Inflammatory macrophage (primary cell): ENCODE results near the gene GPC5.

ENCODE experiments used
- DNase-seq, 2 donors: peaks; one replicate each; pipeline ENCODE4 v3.0.0-alpha.2; 2020 to 2022

Gene GPC5

DNA sequence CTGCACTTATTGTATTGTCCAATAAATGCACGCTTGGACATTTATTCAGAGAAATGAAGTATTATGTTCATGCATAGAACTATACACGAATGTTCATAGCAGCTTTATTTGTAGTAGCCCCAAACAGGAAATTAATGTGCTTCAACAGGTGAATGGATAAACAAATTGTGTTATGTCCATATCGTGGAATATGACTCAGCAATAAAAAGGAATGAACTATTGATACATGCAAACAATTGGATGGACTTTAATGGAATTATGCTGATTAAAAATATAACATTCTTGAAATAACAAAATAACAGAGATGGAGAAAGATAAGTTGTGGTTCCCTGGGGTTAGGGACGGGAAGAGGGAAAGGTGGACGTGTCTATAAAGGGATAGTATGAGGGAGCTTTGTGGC lies 65.9 kb downstream of the GPC5 start:
- DNase-seq = no peak

DNA sequence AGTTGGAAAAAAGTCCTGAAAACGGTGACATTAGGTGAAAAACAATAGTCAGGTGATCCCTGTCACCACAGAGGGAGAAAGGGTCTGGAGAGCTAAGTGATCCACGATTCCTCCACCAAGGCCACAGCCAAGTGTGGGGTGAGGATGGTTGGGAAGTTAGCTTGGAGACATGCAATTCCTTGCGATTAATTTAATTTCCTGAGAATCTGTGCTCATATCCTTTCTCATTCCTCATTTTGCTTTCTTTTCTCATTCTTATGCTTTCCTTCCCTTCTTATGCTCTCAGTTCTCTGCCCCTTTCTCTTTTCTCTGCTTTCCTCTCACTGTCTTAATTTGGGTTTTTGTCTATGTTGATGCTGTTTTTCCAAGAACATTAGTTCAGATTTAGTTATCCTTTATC lies 68.8 kb downstream of the GPC5 start:
- DNase-seq = no peak

DNA sequence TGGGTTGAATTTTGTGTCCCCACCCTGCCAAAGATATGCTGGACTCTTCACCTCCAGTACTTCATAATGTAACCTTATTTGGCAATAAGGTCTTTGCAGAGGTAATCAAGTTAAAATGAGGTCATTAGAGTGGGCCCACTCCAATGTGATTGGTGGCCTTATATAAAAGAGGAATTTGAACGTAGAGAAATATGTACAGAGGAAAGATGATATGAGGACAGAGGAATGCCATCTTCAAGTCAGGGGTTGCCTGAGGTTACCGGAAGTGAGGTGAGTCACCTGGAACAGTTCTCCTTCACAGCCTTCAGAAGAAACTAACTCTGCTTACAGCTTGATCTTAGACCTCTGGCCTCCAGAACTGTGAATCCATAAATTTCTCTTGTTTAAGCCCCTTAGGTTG lies 69.9 kb downstream of the GPC5 start:
- DNase-seq = no peak

DNA sequence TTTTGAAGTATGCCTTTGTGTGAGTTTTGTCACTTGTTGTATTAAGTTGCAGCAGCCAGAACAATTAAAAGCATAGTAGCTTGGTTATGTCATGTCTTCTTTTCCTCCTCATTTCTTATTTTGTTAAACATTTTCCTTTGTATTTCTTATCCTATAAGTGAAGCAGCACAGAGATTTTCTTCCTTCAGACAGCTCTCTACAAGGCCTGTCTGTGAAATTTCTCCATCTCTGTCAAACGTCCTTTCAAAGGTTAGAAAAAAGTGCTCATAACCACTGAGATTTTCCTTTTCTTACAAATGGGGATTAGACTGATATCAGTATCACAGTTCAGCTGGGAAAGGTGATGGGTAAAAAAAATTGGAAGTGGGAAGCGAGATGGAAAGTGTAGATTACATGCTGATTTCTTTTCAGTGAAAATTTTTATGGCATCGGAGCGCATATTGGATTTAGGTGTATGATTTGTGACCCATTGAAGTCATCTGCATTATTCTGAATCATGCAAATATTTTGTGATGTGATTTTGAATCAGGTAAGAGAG lies 71.7 kb downstream of the GPC5 start:
- DNase-seq = no peak

DNA sequence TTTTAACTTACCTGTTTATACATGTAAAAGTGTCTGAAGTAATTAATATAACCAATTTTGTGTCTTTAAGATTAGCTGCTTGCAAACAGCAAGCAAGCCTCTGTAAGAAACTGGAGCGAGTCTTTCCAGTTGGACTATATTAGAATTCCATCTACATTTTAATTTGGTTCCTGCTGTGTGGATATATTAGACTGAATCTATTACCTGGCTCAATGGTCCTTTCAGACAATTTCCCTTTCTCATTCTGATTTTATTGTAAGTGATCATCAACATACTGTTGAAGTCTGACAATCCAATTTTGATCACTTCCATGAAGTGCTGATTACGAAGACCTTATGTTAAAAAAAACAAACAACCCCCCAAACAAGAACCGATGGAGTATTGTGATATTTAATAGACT lies 72.3 kb downstream of the GPC5 start:
- no peak for DNase-seq

DNA sequence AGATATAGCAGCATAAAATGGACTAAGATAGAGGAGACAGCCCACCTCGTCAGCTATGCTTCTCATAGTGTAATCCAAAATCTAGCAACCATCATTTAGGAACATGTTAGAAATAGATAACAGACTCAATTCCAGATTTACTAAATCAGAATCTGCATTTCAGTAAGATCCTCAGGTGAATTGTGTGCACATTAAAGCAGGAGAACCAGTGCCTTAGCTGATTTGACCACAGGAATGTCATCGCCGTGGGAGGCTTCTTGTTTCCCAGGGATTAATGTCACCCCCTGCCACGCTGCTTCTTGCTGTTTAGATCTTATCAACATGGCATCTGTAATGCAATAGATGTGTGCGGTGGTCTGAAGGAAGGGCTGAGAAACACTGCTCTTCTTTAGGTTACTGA lies 84.0 kb downstream of the GPC5 start:
- no peak for DNase-seq

DNA sequence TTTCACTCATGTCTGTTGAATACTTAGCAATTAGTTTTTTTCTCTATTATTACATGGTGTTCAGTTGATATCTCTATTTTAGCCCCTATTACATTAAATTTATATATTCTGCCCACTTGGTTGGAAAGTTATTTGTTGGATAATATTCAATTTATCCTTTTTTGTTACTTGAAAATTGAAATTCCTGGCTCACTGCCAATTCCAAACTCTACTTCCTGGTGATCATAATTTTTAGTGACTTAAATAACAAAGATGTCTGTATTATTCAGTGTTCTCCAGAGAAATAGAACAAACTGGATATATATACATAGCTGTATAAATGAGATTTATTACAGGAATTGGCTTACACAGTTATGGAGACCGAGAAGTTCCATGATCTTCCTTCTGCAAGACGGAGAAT lies 93.6 kb downstream of the GPC5 start:
- no peak for DNase-seq

DNA sequence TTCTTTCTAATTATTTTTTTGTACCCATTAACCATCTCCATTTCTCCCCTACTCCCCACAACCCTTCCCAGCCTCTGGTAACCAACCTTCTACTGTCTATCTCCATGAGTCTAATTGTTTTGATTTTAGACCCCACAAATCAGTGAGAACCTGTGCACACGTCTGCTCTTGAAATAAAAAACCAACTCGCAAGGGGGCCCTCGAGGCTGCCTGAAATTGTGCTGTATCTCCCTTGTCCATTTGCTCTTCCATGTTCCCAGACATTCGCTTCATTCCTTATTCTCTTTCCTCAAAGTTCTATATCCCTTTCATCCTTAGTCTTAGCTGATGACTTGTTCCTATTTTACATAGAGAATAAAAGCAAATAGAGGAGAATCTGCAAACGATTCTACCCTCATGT lies 95.0 kb downstream of the GPC5 start:
- DNase-seq = no peak

DNA sequence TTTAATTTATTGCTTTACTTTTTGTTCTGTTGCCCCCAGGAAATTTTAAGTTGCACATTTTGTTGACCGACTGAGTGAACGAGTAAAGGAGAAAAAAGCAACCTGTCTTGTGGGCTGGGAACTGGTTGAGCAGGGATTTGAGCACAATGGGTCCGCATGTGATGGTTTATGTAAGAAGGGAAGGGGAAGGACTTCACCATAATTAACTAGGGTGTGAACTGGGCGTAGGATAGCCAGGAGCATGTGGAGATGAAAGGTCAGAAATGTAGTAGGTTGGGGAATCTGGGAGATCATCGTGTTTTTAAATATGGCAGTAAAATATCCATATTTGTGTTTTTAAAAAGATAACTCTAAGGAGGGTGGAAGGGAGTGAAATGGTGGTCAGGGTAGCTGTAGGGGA lies 99.9 kb downstream of the GPC5 start:
- no peak for DNase-seq

DNA sequence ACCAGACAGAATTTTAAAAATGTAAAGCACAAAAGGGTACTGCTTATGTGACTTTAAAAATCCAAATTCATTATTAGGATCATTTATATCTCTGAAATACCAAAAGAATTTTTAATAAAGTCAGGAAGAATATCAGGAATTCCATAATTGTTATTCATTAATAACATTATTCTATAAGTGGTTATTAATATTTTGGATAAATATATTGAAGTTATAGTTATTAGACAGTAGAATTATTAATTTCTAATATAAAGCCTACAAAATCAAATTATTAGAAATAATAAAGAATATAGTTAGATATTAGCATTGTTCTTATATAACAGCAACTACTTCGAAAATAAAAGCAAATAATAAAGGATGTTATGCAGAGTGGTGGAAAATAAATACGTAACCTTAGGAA lies 105.8 kb downstream of the GPC5 start:
- DNase-seq = no peak

DNA sequence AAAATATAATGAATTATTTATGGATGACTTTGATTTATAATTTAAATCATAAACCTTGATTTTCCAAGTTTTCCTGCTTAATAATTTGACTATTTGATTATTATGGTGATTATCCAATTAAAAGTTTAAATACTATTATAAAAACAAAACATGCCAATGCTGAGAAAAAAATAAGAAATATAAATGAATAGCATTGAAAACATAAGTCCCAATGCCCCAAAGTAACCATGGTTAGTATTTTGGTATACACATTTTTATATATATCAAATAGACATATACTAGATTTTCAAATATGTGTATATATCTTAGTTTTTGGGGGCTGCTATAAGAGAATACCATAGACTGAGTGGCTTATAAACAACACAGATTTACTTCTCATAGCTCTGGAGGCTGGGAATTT lies 108.3 kb downstream of the GPC5 start:
- DNase-seq = no peak

DNA sequence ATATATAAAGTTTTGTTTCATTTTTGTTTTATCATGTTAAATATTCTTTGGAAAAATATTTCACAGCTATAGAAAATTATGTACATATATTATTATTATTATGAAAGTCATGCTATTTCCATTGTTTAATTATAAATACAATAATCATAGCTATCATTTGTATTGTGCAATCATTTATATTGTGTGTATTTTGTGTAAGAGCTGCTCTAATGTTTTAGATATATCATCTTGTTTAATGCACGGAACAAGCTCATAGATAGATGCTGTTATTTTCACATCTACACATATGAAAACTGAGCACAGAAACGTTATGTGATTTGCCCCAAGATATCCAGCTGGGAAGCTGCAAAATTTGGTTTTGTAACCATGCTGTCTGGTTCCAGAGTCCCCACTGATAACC lies 111.6 kb downstream of the GPC5 start:
- no peak for DNase-seq

DNA sequence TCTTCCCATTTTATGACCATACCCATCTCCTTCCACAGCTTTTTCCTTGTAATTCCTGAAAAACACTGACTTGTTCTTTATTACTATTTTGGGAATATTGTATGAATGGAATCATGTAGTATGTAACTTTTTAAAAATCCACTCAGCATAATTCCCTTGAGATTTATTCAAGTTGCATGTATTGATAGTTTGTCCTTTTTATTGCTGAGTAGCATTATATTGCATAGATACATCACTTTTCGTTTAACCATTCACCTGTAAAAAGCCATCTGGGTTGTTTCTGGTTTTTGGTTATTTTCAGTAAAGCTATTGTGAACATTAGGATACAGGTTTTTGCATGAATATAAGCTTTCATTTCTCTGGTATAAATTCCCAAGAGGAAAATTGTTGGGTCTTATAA lies 115.4 kb downstream of the GPC5 start:
- no peak for DNase-seq

DNA sequence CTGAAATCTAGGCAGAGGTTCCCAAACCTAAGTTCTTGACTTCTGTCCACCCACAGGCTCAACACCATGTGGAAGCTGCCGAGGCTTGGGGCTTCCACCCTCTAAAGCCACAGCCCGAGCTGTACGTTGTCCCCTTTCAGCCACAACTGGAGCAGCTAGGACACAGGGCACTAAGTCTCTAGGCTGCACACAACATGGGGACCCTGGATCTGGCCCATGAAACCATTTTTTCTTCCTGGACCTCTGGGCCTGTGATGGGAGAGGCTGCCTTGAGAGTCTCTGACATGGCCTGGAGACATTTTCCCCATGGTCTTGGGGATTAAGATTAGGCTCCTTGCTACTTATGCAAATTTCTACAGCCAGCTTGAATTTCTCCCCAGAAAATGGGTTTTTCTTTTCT lies 118.4 kb downstream of the GPC5 start:
- DNase-seq = no peak

DNA sequence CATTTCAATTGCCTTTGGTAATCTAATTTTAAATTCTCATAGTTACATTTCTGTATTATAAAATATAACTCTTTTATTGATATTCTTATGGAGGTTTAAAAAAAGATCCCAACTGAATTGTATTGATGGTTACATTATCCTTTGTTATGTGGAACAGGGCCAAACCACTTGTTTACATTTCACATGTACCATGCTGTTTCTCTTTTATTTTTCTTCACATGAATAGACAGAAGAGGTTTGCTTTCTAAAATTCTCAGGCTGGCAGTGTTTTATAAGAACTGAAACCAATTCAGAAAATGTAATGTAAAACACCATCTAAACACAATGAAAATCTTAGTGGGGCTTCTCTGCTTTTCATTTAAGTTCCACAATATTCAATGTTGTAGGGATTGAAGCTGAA lies 122.5 kb downstream of the GPC5 start:
- DNase-seq = no peak

DNA sequence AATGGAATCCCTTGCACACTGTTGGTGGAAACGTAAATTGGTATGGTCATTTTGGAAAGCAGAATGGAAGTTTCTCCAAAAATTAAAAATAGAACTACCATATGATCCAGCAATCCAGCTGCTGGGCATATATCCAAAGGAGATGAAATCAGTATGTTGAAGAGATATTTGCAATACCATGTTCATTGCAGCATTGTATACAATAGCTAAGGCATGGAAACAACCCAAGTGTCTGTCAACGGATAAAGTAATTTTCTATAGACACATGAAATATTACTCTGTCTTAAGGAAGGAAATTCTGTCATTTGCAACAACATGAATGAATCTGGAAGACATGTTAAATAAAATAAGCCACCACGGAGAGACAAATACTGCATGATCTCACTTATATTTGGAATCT lies 124.7 kb downstream of the GPC5 start:
- no peak for DNase-seq

DNA sequence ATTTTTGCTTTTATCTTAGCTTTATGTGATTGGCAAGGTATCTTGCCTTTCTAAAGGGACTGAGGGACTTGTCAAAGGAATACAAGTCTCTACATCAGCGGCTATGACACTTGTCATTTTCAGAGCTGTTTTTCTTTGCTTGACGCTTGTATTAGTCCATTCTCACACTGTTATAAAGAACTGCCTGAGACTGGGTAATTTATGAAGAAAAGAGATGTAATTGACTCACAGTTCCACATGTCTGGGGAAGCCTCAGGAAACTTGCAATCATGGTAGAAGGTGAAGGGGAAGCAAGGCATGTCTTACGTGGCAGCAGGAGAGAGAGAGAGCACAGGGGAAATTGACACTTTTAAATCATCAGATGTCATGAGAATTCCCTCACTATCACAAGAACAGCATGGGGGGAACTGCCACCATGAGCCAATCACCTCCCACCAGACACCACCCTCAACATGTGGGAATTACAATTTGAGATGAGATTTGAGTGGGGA lies 128.2 kb downstream of the GPC5 start:
- DNase-seq = no peak

DNA sequence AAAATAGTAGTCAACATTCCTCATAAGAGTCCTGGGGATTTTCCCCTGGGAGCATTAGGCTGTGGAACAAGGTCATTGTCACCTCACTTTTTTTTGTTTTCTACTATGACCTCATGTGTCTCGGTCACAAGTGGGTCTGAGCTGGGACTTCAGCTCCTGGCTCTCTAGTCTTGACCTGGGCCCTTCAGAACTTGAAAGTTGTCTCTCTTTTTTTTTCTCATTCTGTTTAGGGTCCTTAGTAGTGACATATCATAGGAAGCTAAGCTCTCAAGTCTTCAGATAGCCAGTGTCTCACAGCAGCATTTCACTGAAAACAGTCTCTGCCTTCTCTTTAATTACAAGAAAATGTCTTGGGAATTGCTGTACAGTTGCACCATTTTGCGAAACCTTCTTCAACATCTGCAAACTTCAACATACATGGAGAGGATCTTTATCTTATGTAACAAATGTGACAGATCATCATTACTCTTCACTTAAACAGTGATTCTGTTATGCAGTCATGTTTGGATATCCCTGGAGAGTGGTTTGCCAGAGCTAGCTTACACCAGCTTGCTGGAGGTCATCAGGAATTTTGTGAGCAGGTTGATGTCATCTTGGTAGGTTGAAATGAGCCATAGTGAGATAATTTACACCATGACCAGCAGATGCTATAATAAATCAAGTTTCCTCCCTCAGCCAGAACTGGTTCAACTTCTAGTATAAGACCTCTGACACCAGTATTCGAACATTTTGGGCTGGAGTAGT lies 131.5 kb downstream of the GPC5 start:
- no peak for DNase-seq

DNA sequence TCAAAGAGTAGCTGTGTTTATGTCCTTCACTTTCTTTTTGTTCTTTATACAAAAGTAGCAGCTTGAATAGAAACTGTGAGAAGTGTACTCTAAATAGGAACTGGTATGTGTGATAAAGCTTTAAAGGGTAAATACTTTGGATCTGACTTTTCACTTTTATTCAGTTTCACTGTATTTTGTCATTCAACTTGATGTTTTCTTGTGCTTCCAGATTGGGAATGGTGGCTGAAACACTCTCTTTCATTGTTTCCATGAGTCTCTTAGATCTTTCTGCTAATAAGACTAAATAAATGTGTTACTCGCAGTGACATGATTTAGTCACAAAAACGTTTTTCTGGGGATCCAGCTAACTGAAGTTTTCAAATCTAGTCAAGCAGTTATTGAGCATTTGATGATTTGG lies 133.2 kb downstream of the GPC5 start:
- DNase-seq = no peak

DNA sequence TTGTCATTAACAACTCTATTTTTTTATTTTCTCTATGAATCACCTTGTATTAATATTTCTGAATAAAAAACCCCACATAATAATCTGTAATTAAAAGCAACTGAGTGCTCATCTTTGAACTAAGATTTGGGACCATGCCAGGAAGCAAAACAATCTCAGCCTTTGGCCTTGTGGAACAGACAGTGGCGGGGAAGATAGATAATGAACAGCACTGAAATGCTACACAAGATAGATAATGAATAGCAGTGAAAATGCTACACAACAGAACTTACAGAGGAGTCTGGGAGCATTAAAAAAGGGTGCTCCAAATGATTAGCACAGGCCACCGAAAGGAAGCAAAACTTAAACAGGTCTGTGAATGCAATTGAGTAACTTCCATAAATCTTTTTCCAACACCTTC lies 134.9 kb downstream of the GPC5 start:
- DNase-seq = no peak

DNA sequence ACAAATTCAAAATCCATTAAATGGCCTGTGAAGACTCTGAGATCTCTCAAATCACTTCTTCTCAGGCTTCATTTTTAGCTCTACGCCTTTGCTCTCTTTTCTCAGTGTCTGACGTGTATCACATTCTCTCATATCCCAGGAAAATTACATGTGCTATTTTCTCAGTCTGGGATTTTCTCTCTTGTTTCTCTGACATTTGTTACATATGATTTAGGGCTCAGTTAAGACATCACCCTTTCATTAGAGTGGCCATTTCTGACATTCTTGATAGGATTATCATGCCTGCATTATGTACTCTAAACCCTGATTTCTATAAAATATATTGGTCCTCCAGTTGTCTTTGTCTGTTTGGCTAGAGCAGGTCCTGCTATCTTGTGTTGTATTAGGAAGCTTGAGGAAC lies 136.6 kb downstream of the GPC5 start:
- DNase-seq = no peak

DNA sequence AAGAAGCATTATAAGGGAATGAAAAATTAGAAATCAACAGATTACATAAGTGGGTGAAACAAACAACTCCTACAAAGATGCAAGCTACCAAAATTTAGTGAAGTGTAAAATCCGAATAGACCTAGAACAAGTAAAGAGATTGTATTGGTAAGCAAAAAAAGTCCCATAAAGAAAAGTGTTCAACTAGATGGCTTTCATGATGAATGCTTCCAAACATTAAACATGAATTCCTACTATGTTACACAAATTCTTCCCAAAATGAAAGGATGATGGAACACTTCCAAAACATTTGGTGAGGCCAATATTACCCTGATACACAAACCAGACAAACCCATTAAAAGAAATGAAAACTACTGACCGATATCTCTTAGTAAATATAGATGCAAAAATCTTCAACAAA lies 139.0 kb downstream of the GPC5 start:
- no peak for DNase-seq

DNA sequence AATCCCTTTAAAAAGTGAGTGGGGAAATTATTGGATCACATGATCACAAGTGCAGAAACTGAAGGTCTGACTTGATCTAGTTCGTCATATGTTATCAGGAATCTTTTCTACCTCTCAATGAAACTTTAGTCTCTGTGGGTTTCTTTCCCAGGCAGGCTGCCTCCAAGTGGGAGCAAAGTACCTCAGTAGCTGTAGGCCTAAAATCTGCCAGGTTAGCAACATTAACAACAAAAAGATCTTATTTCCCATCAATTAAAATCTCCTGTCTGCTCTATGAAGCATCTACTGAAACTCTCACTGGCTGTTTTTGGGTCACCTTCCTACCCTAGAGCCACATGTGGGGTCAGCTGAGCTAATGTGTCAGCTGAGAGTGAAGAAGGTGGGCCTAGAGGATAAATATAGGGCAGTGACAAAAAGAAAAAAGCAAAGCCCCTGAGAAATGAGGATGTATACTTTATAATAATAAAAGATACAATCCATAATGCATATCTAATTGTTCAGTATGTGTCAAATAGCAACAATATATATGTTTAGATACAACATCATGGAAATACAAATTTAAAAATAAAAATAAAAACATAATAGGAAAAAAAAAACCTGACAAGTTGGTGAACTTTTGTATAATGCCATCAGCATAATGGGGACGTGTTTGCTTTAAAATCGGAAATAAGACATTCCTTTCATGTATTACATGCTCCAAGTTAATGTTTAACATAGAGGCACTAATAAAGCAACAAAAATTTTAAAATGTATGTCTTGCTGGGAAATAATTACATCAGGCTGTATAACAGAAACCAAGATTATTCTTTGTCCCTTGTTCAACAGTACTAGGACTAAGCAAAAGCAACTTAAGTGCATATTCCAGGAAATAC lies 141.1 kb downstream of the GPC5 start:
- no peak for DNase-seq

DNA sequence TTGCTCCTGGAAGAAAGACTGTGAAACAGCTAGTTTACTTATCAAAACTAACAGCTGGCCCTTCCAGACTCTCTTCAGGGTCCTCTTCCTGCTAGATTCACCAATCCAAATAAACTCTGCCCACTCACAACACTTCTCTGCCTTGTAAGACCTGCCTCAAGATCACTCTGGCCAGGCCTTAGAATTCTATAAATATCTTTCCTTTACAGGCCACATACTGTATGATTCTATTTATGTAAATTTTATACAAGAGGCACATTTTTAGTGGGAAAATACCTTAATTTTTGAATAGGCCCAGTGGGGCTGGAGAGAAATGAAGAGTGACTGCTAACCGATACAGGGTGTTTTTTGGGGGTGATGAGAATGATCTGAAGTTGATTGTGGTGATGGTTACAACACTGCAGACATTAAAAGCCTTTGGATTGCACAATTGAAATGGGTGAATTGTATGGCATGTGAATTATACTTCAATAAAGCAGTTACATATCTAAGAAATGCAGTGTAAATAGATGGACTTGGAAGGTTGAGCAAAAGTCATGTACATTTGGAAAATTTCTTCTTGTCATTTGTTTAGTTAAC lies 141.8 kb downstream of the GPC5 start:
- no peak for DNase-seq
